A549 (cell line): ENCODE results near the gene MARK1.

ENCODE experiments used
- POLR2A ChIP-seq: IDR thresholded peaks from 2 replicates; pipeline ENCODE4 v1.6.1; 2012; ENCODE audit warnings: mild to moderate bottlenecking, low read length
- TF ChIP-seq, protein P1 (sequence below): fragments of >200 bp; sonication (Bioruptor Twin); formaldehyde crosslinking; IDR thresholded peaks from 3 replicates; pipeline ENCODE4 v1.5.1; 2016

DNA sequence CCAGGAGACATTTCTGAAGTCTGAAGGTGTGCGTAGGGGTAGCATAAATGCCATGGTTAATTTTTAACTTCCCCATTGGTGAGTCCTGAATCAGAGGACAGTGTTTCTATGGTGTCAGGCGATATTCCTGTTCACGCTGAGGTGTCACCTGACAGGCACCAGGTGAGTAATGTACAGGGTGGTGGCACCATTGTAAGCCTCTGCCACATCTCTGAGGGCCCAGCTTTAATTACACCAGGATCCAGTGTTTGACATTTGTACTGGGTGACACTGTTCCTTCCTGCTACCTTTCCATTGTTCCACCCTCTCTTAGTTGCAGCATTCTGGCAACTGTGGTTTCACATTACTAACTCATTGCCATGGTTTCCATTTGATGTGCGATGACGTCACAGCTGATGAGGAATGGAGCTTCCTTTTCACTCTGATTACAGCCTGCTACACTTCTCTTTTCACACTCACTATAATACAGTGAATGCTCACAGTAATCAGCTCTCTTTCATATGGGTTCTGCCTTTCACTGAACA, 40.6 kb upstream of the MARK1 start:
- TF ChIP-seq POLR2A, result no peak
- TF ChIP-seq, protein P1, sequence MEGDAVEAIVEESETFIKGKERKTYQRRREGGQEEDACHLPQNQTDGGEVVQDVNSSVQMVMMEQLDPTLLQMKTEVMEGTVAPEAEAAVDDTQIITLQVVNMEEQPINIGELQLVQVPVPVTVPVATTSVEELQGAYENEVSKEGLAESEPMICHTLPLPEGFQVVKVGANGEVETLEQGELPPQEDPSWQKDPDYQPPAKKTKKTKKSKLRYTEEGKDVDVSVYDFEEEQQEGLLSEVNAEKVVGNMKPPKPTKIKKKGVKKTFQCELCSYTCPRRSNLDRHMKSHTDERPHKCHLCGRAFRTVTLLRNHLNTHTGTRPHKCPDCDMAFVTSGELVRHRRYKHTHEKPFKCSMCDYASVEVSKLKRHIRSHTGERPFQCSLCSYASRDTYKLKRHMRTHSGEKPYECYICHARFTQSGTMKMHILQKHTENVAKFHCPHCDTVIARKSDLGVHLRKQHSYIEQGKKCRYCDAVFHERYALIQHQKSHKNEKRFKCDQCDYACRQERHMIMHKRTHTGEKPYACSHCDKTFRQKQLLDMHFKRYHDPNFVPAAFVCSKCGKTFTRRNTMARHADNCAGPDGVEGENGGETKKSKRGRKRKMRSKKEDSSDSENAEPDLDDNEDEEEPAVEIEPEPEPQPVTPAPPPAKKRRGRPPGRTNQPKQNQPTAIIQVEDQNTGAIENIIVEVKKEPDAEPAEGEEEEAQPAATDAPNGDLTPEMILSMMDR, result no peak
